NCI-H2196 treated with DMSO at 0.1 percent for 48 hours (cell line): ENCODE measurements around the gene BARHL1.
A peak's percentile ranks its signal among the peaks of the same experiment; 100 is the strongest.

Source experiments
- DNase-seq: peaks from one replicate; lab custom pipeline; 2025; ENCODE audit not compliant: unreplicated experiment; lab: John Stamatoyannopoulos, UW

The BARHL1 gene

GRCh38 chr9:132610661-132611060 is 28.3 kb downstream of the BARHL1 start:
- peak; percentile 12 for DNase-seq

GRCh38 chr9:132614324-132614723 is 31.9 kb downstream of the BARHL1 start:
- no peak for DNase-seq

GRCh38 chr9:132615774-132616173 is 33.4 kb downstream of the BARHL1 start:
- DNase-seq = no peak

GRCh38 chr9:132616725-132617124 is 34.3 kb downstream of the BARHL1 start:
- DNase-seq = no peak

GRCh38 chr9:132622159-132622558 is 39.8 kb downstream of the BARHL1 start:
- no peak for DNase-seq

GRCh38 chr9:132626285-132626684 is 43.9 kb downstream of the BARHL1 start:
- no peak for DNase-seq

- DNase-seq = no peak
Observed at GRCh38 chr9:132627106-132627505, 44.7 kb downstream of the BARHL1 start.

GRCh38 chr9:132627594-132627993 is 45.2 kb downstream of the BARHL1 start:
- DNase-seq = no peak

GRCh38 chr9:132628746-132629145 is 46.3 kb downstream of the BARHL1 start:
- no peak for DNase-seq

GRCh38 chr9:132630116-132630515 is 47.7 kb downstream of the BARHL1 start:
- DNase-seq = no peak

GRCh38 chr9:132630811-132631210 is 48.4 kb downstream of the BARHL1 start:
- no peak for DNase-seq

GRCh38 chr9:132631280-132631679 is 48.9 kb downstream of the BARHL1 start:
- no peak for DNase-seq

GRCh38 chr9:132631685-132632084 is 49.3 kb downstream of the BARHL1 start:
- DNase-seq = no peak

GRCh38 chr9:132632413-132633129 is 50.2 kb downstream of the BARHL1 start:
- DNase-seq = no peak

GRCh38 chr9:132634327-132634726 is 51.9 kb downstream of the BARHL1 start:
- no peak for DNase-seq

- peak; percentile 51 for DNase-seq
Observed at GRCh38 chr9:132637351-132637750, 54.9 kb downstream of the BARHL1 start.

- no peak for DNase-seq
Observed at GRCh38 chr9:132637801-132638200, 55.4 kb downstream of the BARHL1 start.

- DNase-seq = no peak
Observed at GRCh38 chr9:132638240-132638639, 55.8 kb downstream of the BARHL1 start.

- no peak for DNase-seq
Observed at GRCh38 chr9:132639322-132639721, 56.9 kb downstream of the BARHL1 start.
